PFSK-1 (cell line): ENCODE results near the gene MAP4.

Experiments used
- FOXP2 ChIP-seq: optimal IDR thresholded peaks from 2 replicates; pipeline ENCODE3; 2011; ENCODE audit warnings: borderline replicate concordance, control low read depth, inconsistent platforms; ENCODE audit not compliant: insufficient read depth; ENCODE audit errors: extremely low read length, extremely low read depth
- POLR2AphosphoS5 ChIP-seq: IDR thresholded peaks from 2 replicates; pipeline ENCODE4 v1.6.1; 2012; ENCODE audit warnings: low read depth, mild to moderate bottlenecking, control low read depth, low read length, moderate library complexity
- SIN3A ChIP-seq: IDR thresholded peaks from 2 replicates; pipeline ENCODE4 v1.6.1; 2012; ENCODE audit warnings: mild to moderate bottlenecking, low read length, moderate library complexity, borderline replicate concordance; ENCODE audit not compliant: insufficient read depth

DNA sequence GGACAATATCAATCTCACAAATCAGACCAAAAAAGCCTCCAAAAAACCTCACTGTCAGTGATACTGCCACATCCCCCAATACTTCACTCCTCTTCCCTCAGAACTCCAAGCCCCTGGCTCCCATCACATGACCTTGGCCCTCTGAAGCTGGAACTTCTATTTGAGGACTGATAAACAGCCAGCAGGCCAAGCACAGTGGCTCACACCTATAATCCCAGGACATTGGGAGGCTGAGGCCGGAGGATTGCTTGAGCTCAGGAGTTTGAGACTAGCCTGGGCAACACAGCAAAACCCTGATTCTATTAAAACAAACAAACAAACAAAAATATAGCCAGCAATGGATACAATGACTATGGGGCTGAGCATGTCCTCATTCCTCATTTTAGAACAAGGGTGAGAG lies 55.2 kb downstream of the MAP4 start:
- TF ChIP-seq FOXP2 = no peak
- TF ChIP-seq SIN3A = no peak
- TF ChIP-seq POLR2AphosphoS5 = no peak
